ENCODE results near the gene AP2M1.

AP2M1 gene

DNA sequence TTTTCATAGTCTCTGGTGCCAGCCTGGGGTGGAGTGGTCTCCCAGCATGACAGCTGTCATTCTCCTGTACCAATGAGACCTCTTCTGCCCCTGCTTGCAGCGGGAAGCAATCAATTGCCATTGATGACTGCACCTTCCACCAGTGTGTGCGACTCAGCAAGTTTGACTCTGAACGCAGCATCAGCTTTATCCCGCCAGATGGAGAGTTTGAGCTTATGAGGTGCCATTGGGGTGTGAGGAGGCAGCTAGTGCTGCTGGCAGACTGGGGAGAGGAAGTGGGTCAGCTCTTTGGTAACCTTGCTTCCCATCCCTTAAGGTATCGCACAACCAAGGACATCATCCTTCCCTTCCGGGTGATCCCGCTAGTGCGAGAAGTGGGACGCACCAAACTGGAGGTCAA, 6.9 kb downstream of the AP2M1 start:
- ATAC-seq = no peak

DNA sequence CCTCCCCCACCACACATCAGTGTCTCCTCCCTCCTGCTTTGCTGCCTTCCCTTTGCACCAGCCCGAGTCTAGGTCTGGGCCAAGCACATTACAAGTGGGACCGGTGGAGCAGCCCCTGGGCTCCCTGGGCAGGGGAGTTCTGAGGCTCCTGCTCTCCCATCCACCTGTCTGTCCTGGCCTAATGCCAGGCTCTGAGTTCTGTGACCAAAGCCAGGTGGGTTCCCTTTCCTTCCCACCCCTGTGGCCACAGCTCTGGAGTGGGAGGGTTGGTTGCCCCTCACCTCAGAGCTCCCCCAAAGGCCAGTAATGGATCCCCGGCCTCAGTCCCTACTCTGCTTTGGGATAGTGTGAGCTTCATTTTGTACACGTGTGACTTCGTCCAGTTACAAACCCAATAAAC, 9.0 kb downstream of the AP2M1 start:
- ATAC-seq = no peak

DNA sequence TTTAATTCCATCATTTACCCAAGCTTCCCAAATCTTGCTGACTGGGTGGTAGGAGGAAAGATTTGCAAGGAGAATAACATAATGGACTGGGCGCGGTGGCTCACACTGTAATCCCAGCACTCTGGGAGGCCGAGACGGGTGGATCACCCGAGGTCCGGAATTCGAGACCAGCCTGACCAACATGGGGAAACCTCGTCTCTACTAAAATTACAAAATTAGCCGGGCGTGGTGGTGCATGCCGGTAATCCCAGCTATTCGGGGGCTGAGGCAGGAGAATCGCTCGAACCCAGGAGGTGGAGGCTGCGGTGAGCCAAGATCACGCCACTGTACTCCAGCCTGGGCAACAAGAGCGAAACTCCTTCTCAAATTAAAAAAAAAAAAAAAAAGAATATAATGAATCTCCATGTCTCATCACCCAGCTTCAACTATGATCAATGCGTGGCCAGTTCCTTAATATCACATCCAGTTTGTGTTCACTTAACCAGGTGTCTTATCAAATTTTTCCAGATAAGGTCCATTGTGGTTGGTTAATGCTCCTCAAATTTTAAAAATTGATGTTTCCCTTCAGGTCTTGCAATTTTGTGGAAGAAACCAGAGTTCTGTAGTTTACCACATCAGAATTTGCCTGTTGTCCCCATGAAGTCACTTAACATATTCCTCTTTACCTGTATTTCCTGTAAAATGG, 10.0 kb downstream of the AP2M1 start:
- no peak for ATAC-seq

- peak; percentile 92 to 93 for ATAC-seq
Observed at GRCh38 chr3:184185461-184186183, 11.0 kb downstream of the AP2M1 start.

DNA sequence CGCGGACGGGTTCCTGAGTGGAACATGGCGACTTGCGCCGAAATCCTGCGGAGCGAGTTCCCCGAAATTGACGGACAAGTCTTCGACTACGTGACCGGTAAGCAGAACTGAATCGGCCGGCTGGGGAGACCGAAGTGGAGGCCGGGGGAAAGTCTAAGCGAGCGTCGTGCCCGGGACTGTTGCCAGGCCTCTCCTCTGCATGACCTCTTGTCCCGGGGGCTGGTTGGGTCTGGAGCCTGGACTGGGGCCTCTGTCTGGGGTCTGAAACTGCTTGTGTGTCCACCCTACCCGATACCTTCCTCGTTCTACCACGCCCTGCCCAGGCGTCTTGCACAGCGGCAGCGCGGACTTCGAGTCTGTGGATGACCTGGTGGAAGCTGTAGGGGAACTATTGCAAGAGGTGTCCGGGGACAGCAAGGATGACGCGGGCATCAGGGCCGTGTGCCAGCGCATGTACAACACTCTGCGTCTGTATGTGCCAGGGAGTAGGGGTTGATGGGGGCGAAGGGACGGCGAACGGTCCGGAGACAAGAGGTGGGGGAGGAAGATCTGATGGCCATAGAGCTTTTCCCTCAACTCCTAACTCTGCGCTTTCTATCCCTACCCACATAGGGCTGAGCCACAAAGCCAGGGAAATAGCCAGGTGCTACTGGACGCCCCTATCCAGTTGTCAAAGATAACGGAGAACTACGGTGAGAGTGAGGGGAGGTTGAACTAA, 11.7 kb downstream of the AP2M1 start, which contains the start of gene ABCF3:
Gene ABCF3 (plus strand): TSS at position 16 of the 718 bp plus-strand sequence. CDS start 9 bp downstream, at position 25.
- peak; percentile 12 to 21 for ATAC-seq

- no peak for ATAC-seq
Observed at GRCh38 chr3:184186902-184187207, 12.2 kb downstream of the AP2M1 start.

DNA sequence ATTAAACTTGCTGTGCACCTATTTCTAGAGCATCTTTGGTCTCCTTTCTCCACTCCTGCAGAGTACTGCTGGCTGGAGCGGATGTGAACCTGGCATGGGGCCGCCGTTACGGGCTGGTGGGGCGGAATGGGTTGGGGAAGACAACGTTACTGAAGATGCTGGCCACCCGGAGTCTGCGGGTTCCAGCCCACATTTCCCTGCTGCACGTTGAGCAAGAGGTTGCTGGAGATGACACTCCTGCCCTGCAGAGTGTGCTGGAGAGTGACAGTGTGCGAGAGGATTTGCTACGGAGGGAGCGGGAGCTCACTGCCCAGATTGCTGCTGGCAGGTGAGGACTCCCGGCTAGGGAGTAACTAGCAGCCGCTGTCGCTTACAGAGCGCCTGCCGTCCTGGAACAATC, 13.4 kb downstream of the AP2M1 start:
- no peak for ATAC-seq

DNA sequence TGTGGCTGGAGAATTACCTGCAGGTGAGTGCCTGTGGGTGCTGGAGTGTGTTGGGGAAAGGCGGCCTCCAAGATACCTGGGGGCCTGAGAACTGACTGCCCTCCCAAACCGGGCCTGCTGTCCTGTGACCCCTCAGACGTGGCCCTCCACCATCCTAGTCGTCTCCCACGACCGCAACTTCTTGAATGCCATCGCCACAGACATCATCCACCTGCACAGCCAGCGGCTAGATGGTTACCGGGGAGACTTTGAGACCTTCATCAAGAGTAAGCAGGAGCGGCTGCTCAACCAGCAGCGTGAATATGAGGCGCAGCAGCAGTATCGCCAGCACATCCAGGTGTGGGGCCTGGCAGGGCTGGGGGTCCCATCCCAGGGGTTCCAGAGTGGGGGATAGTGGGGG, 14.8 kb downstream of the AP2M1 start:
- no peak for ATAC-seq

- ATAC-seq = no peak
Observed at GRCh38 chr3:184192889-184193288, 18.2 kb downstream of the AP2M1 start.

DNA sequence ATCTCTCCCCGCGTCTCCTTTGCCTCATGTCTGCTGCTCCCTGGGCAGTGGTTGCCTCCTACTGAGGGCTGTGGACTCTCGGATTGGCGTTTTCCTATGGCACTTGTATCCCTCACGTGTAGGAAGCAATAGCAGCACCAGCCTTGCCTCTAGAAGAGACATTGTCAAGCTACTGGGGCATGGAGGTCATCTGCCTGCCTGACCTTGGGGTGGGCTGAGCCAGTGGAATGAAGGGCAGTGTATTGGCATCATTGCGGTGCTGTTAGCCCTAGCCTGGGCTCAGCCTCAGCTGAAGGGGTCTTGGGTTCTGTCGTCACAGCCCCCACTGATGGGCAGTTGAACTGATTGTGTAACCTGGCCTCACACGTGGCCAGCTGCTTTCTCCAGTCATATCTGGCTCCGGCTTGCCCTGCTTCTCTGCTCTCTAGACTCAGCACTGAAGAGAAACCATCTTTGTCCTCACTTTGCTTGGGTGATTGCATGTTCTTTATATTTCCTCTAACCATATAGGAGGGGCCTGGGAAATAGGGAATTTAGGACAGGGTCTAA, 19.4 kb downstream of the AP2M1 start:
- ATAC-seq = no peak

DNA sequence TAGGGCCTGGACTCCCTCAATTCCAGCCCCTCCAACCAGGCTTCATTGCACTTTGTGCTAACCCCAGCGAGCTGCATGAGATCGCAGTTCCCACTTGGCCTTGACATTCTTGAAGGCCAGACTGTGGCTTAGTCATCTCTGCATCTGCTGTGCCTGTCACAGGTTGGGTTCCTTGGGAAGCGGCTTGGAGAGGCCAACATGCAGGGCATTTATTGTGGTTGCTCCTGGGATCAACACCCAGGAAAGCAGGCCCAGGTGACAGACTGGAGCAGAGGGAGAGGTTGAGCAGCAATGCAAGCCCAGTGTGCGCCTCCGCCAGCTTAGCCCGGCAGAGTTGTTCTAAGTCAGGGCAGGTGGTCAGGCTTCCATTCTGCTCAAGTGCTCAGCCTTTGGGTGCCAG, 21.9 kb downstream of the AP2M1 start:
- ATAC-seq = no peak

GRCh38 chr3:184198509-184198908, 23.9 kb downstream of the AP2M1 start:
- no peak for ATAC-seq

GRCh38 chr3:184200825-184201224, 26.2 kb downstream of the AP2M1 start:
- no peak for ATAC-seq

GRCh38 chr3:184203526-184203925, 28.9 kb downstream of the AP2M1 start:
- no peak for ATAC-seq

- no peak for ATAC-seq
Observed at GRCh38 chr3:184209146-184209923, 34.7 kb downstream of the AP2M1 start.

GRCh38 chr3:184211297-184211696, 36.6 kb downstream of the AP2M1 start:
- no peak for ATAC-seq

DNA sequence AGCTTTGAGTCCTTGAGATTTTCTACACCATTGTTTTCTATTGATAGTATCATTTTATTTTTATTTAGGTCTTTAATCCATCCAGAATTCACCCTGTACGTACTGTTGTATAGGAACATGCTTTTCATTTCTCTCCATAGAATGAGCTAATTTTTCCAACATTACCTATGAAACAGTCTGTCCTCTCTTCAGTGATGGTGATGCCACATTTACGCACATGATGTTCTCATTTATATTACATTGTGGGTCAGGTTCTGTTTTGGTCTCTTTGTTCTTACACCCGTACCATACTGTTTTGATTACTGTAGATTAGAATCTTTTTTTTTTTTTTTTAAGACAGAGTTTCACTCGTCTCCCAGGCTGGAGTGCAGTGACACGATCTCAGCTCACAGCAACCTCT, 37.1 kb downstream of the AP2M1 start:
- ATAC-seq = no peak

DNA sequence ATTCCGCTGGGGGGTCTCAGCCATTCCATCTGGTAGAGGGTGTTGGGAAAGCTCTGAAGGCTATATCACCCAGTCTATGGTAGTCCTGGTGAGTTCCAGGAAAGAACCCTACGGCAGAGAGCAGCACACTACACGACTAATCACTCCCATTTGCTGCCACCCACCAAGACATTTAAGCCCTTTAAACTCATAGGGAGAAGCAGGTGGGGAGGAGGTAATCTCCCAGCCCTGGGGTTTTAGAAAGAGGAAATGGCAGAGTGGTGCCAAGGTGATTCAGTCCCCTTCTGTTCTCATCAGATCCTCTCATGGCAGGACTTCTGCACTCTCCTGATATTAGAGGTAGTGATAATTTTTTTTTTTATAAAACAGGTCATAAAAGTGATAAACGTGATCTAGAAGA, 44.2 kb downstream of the AP2M1 start:
- ATAC-seq = no peak

DNA sequence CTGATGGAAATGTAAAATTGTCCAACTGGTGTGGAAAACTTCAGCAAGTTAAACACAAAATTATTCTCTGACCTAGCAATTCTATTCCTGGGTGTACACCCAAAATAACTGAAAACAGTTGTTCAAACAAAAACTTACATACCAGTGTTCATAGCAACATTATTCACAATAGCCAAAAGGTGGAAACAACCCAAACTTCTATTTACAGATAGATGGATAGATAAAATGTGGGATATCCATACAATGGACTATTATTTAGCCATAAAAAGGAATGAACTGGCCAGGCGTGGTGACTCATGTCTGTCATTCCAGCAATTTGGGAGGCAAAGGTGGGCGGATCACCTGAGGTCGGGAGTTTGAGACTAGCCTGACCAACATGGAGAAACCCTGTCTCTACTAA, 47.9 kb downstream of the AP2M1 start:
- no peak for ATAC-seq

- no peak for ATAC-seq
Observed at GRCh38 chr3:184223946-184224345, 49.3 kb downstream of the AP2M1 start.

- ATAC-seq = peak; percentile 25 to 26
Observed at GRCh38 chr3:184227481-184227935, 52.9 kb downstream of the AP2M1 start.

- no peak for ATAC-seq
Observed at GRCh38 chr3:184228376-184229137, 53.9 kb downstream of the AP2M1 start.
